Measurements from ENCODE around the gene ZNF443. TPM values are rescaled to one million over a fixed set of nuclear protein-coding genes. Genes with fewer than 3 reads are reported as not detected.
"Not testable (repeated sequence)": the region's sequence is repeated elsewhere in the genome, so short reads cannot be mapped to it uniquely, and the experiment has no call there.

The ZNF443 gene
- polyA plus RNA-seq (ENCODE audit: insufficient read length in 10 of 10), result 1 to 10 TPM; 2.7 to 4.7 (median 3.6) TPM
- long read RNA-seq, donor 1, partial matches to known transcripts, result 0 of 1 reads
- long read RNA-seq, donor 1, other reads (novel, unspliced or antisense), result 0 of 1 reads
- long read RNA-seq, donor 2, result 0 reads
- long read RNA-seq, donor 3, result 0 reads
- long read RNA-seq, donor 4, result 0 reads
- long read RNA-seq, donor 5, partial matches to known transcripts, result 0 of 1 reads
- long read RNA-seq, donor 5, other reads (novel, unspliced or antisense), result 0 of 1 reads
- long read RNA-seq, donor 6, partial matches to known transcripts, result 0 of 1 reads
- long read RNA-seq, donor 6, other reads (novel, unspliced or antisense), result 0 of 1 reads
- long read RNA-seq, donor 7, result 0 reads
- long read RNA-seq, donor 8, partial matches to known transcripts, result 0 of 1 reads
- long read RNA-seq, donor 8, other reads (novel, unspliced or antisense), result 0 of 1 reads
- long read RNA-seq, donor 9, result 0 reads

DNA sequence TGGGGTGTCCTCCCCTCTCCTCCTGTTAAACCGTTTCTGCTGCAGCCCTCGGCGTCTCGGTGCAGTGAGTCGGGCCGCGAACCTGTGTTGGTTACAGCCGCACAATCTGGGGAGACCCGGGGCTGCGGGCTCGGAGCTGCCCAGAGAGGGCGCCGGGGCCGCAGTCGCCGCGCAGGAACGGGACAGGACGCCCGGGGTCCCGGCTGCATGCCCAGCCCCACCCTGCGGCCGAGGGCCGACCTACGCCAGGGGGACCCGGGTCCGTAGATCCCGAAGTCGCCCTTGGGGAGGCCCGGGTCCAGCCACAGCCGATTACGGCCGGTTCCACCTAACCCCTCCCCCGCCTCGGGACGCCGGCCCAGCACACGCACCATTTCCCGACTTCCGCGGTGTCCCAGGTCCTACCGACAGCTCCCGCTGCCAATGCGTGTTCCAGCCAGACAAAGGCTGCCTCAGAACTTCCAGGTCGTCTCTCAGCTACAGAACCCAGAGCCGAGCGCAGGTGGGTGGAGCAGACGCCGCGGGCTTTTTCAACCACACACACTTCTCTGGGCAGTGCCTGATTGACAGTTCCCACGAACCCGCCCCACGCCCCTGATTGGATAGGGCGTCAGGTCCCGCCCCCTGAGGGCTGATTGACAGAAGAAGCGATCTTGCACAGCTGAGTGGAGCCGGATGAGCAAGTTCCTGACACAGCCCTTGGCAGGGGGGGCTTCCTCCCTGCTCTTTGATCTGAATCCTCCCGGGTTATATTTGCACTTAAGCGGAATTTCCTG lies at the start of gene ZNF443:
Gene ZNF443 (minus strand): TSS at position 481 of the 776 bp plus-strand sequence. CDS start 107 bp downstream, at position 374.
- DNase-seq, result peak; percentile 98 to 99 (median 98)

- not testable (repeated sequence) for DNase-seq
Measured at GRCh38 chr19:12486265-12486783, 45.5 kb upstream of the ZNF443 start.

GRCh38 chr19:12485571-12485970 lies 44.8 kb upstream of the ZNF443 start:
- no peak for DNase-seq

GRCh38 chr19:12485052-12485416 lies 44.2 kb upstream of the ZNF443 start:
- DNase-seq, result no peak

- DNase-seq, result peak; percentile 91 to 97 (median 94)
Measured at GRCh38 chr19:12484371-12485051, 43.7 kb upstream of the ZNF443 start, which contains the start of gene ZNF709. Gene ZNF709, minus strand, starts transcription at chr19:12484816. Its CDS starts 159 bp downstream, at chr19:12484657.

DNA sequence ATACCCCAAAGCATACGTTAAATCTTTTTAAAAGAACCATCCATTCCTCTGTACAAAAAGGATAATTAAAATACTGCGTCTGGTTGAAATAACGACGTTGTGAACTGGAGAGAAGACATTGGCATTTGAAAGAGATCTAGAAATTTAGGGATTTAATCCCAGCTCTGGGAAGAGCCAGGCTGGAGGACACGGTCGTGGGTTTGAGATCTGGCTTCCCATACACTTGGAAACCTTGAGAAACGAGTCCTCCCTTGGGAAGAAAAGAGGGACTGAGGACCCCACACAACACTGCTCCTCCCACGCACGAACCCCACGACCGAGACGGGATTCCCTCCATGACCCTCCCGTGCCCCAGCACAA lies 43.2 kb upstream of the ZNF443 start:
- DNase-seq, result no peak

GRCh38 chr19:12482509-12482886 lies 41.7 kb upstream of the ZNF443 start:
- DNase-seq, result no peak

GRCh38 chr19:12481781-12482508 lies 41.1 kb upstream of the ZNF443 start:
- no peak for DNase-seq

GRCh38 chr19:12478234-12478941 lies 37.6 kb upstream of the ZNF443 start:
- DNase-seq, result no peak

- not testable (repeated sequence) for DNase-seq
Measured at GRCh38 chr19:12467651-12468050, 26.8 kb upstream of the ZNF443 start.

DNA sequence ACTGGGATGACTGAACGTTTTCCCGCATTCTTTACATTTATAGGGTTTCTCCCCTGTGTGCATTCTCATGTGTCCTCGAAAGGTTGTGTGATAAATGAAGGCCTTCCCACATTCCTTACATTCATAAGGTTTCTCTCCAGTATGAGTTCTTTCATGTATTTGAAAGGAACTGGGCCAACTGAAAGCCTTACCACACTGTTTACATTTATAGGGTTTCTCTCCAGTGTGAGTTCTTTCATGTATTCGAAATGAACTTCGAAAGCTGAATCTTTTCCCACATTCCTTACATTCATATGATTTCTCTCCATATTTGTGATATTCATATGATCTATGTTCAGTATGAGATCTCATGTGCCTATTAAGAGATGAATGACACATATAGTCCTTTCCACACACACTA lies 24.4 kb upstream of the ZNF443 start:
- DNase-seq, result no peak

- DNase-seq, result no peak
Measured at GRCh38 chr19:12464769-12465168, 23.9 kb upstream of the ZNF443 start.

GRCh38 chr19:12464139-12464538 lies 23.3 kb upstream of the ZNF443 start:
- not testable (repeated sequence) for DNase-seq

DNA sequence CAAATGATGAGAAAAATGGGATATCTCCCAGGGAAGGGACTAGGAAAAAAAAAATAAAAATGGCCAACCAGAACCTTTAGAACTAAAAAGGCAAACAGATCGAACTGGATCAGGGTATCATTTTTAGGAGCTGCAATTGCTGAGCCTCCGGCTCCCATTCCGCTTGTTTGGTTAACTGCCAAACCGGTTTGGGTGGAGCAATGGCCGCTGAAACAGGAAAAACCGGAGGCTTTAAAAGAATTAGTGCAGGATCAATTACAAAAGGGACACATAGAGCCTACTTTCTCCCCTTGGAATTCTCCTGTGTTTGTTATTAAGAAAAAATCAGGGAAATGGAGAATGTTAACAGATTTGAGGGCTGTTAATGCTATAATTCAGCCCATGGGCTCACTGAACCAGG lies 12.7 kb upstream of the ZNF443 start:
- no peak for DNase-seq

- no peak for DNase-seq
Measured at GRCh38 chr19:12450844-12451243, 10.0 kb upstream of the ZNF443 start.

DNA sequence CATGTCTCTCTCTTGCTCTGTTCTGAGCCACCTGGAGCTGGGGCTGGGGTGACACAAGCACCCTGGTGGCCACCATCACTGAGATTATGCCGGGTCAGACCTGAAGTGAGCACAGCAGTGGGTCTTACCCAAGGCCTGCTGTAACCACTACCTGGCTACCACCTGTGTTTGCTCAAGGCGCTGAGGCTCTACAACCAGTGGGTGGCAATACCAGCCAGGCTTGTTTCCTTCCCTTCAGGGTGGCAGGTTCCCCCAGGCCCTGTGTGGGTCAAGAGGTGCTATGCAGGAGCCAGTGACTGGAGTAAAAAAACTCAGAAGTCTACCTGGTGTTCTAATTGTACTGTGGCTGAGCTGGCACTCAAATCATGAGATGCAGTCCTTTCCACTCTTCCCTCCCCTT lies 8.0 kb upstream of the ZNF443 start:
- no peak for DNase-seq

DNA sequence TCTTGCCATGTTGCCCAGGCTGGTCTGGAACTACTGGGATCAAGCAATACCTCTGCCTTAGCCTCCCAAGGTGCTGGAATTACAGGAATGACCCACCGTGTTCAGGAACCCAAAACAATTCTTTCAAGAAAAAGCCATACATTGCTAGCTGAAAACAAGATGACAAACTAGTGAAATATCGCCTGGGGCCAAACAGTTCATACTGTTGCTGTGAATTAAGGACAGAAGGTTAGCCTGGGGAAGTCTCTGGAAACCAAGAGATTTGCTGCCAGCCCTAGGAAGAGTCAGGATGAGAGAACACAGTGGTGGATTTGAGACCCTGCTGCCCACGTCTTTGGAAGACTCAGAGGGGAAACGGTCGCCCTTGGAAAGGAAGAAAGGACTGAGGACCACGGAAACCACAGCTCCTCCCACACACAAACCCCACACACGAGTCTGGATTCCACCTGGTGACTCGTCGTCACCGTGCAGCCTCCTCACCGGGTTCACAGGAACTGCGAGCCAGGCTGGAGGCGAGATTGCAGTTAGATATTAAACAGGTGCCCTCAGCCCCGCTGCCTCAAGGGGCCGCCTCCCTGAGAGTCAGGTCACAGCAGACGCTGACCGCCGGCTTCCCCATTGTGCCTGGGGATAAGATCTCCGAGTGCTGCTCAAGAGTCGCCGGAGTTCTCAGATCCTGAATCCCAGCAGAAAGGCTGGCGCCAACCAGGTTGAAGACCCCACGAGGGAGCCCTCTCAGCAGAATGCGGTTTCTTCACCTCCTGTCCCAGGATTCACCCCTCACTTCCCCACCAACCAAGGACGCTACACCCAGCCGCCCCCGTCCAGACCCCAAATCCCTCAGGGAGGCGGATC lies 908 bp downstream of the ZNF443 start:
- peak in 2 of 3 donors; percentile 12 to 43 for DNase-seq

DNA sequence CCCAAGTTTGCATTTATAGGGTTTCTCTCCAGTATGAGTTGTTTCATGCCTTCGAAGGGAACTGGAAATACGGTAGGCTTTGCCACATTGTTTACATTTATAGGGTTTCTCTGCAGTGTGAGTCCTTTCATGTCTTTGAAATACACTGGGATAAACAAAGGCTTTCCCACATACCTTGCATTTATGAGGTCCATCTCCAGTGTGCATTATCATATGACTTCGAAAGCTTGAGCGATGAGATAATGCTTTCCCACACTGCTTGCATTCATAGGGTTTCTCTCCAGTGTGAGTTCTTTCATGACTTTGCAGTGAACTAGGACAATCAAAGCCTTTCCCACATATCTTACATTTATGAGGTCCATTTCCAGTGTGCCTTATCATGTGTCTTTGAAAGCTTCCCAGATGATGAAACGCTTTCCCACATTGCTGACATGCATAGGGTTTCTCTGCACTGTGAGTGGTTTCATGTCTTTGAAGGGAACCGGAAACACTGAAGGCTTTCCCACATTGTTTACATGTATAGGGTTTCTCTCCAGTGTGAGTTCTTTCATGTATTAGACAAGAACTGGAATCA lies 10.0 kb downstream of the ZNF443 start:
- DNase-seq, result not testable (repeated sequence)

GRCh38 chr19:12425888-12426274 lies 14.9 kb downstream of the ZNF443 start:
- DNase-seq, result no peak

All from muscle of back (tissue), 13 donors.